T follicular helper cell (primary cell): Measurements from ENCODE around the gene P3H2.

Source experiments
- DNase-seq: peaks from one replicate; pipeline ENCODE4 v3.0.0-alpha.2; 2020; ENCODE audit warnings: low read depth

The P3H2 gene

GRCh38 chr3:190124067-190124466 is 3.4 kb upstream of the P3H2 start:
- DNase-seq = no peak

GRCh38 chr3:190122198-190122771 is 1.6 kb upstream of the P3H2 start:
- DNase-seq = no peak

GRCh38 chr3:190121383-190121782 is 686 bp upstream of the P3H2 start:
- DNase-seq = no peak

GRCh38 chr3:190121061-190121377 is 322 bp upstream of the P3H2 start:
- DNase-seq = no peak

- DNase-seq = no peak
These were observed 1.0 kb downstream of the P3H2 start for GRCh38 chr3:190119461-190120268.

GRCh38 chr3:190118438-190118837 is 2.3 kb downstream of the P3H2 start:
- DNase-seq = no peak

GRCh38 chr3:190117981-190118380 is 2.7 kb downstream of the P3H2 start:
- no peak for DNase-seq

GRCh38 chr3:190116551-190117067 is 4.1 kb downstream of the P3H2 start:
- DNase-seq = no peak

- DNase-seq = no peak
These were observed 9.9 kb downstream of the P3H2 start for GRCh38 chr3:190110826-190111225.

GRCh38 chr3:190109441-190109840 is 11.3 kb downstream of the P3H2 start:
- DNase-seq = no peak

GRCh38 chr3:190108804-190109203 is 11.9 kb downstream of the P3H2 start:
- no peak for DNase-seq

GRCh38 chr3:190105876-190106275 is 14.8 kb downstream of the P3H2 start:
- no peak for DNase-seq

- DNase-seq = no peak
These were observed 19.2 kb downstream of the P3H2 start for GRCh38 chr3:190101320-190102011.

- DNase-seq = no peak
These were observed 21.6 kb downstream of the P3H2 start for GRCh38 chr3:190099099-190099498.

GRCh38 chr3:190097617-190098016 is 23.1 kb downstream of the P3H2 start:
- no peak for DNase-seq

GRCh38 chr3:190097025-190097424 is 23.7 kb downstream of the P3H2 start:
- DNase-seq = no peak

GRCh38 chr3:190096345-190096744 is 24.4 kb downstream of the P3H2 start:
- no peak for DNase-seq

GRCh38 chr3:190094160-190094718 is 26.5 kb downstream of the P3H2 start:
- no peak for DNase-seq

GRCh38 chr3:190092250-190092649 is 28.4 kb downstream of the P3H2 start:
- DNase-seq = no peak

GRCh38 chr3:190089711-190090110 is 31.0 kb downstream of the P3H2 start:
- no peak for DNase-seq

GRCh38 chr3:190088890-190089289 is 31.8 kb downstream of the P3H2 start:
- DNase-seq = no peak

GRCh38 chr3:190086191-190086590 is 34.5 kb downstream of the P3H2 start:
- DNase-seq = no peak

- DNase-seq = no peak
These were observed 35.7 kb downstream of the P3H2 start for GRCh38 chr3:190084983-190085382.
